HepG2 (cell line): ENCODE measurements around the gene IRAK1BP1. TPM values are rescaled to one million over a fixed set of nuclear protein-coding genes. Genes with fewer than 3 reads are reported as not detected.

ENCODE experiments used
- ATAC-seq: fragments of 200-7000 bp; cut with Tn5 transposase; 3 replicates; pipeline ENCODE4 v1.9.1; 2020; ENCODE audit warnings: mild to moderate bottlenecking, moderate library complexity
- BruUV-seq: library from RNA; stranded (reverse); fragments of 400-500 nt; replicated peaks from 2 replicates; lab custom pipeline; 2021; lab: Mats Ljungman, UMichigan
- CTCF ChIA-PET: fragments of 300-600 bp; formaldehyde crosslinking; extraction: SDS; loops from one replicate; lab custom pipeline; 2021; ENCODE audit warnings: low total read pairs, inconsistent platforms, low intra/inter-chr PET ratio; lab: Yijun Ruan, JAX
- POLR2A ChIA-PET: fragments of 350-600 bp; sonication (Branson Sonifier 250); formaldehyde crosslinking; loops from one replicate; lab custom pipeline; 2020; ENCODE audit warnings: antibody characterized with exemption, inconsistent platforms; lab: Yijun Ruan, JAX
- DNase-seq: peaks from one replicate; pipeline ENCODE4 v3.0.0-alpha.2; 2015; ENCODE audit warnings: low spot score
- FAIRE-seq: peaks from 3 replicates; lab custom pipeline; 2011; peaks lifted over from hg19 to GRCh38; lab: Jason Lieb, UNC
- H2AFZ ChIP-seq: one replicate; pipeline ENCODE4 v1.6.1; 2011; ENCODE audit warnings: low read length, inconsistent platforms
- H3K27ac ChIP-seq: fragments of 300-600 bp; 3 replicates; pipeline ENCODE4 v1.8.0; 2011; ENCODE audit warnings: mixed run types, mild to moderate bottlenecking, mixed read lengths, low read length, inconsistent platforms; ENCODE audit not compliant: insufficient read depth; ENCODE audit errors: extremely low read length
- H3K27me3 ChIP-seq, 2 experiments: fragments of 200-600 bp in 1 of 2; 2 replicates in 1 of 2; 3 replicates in 1 of 2; pipeline versions ENCODE4 v1.6.0 to v1.8.0; 2011; ENCODE audit warnings: low read length in 2 of 2, mild to moderate bottlenecking in 2 of 2, moderate library complexity in 2 of 2, inconsistent platforms in 1 of 2; ENCODE audit not compliant: insufficient read depth in 2 of 2, control insufficient read depth in 1 of 2
- H3K36me3 ChIP-seq, 2 experiments: fragments of 200-600 bp in 1 of 2; replicated peaks in 1 of 2; 2 replicates in 1 of 2; 3 replicates in 1 of 2; pipeline versions ENCODE4 v1.5.1 to v1.8.0; 2011; ENCODE audit warnings: low read length in 2 of 2, inconsistent platforms in 1 of 2; ENCODE audit not compliant: insufficient read depth in 2 of 2, control insufficient read depth in 1 of 2
- H3K4me1 ChIP-seq: 2 replicates; pipeline ENCODE4 v1.5.1; 2012; ENCODE audit warnings: low read length, inconsistent platforms; ENCODE audit not compliant: insufficient read depth
- H3K4me2 ChIP-seq: 2 replicates; pipeline ENCODE4 v1.6.0; 2011; ENCODE audit warnings: low read depth, low read length, inconsistent platforms
- H3K4me3 ChIP-seq, 3 experiments: fragments of 200-600 bp in 1 of 3; sonication (generic), shearing (Covaris generic) in 1 of 3; replicated peaks in 1 of 3; 2 replicates each; pipeline ENCODE4 v1.5.1; 2011 to 2016; ENCODE audit warnings: low read length in 3 of 3, inconsistent platforms in 2 of 3, low read depth in 2 of 3, mild to moderate bottlenecking in 2 of 3, control low read depth in 1 of 3, mixed read lengths in 1 of 3; ENCODE audit not compliant: insufficient read depth in 1 of 3
- H3K79me2 ChIP-seq: one replicate; pipeline ENCODE4 v1.6.1; 2011; ENCODE audit warnings: low read length, inconsistent platforms; ENCODE audit not compliant: insufficient read depth
- H3K9ac ChIP-seq: 2 replicates; pipeline ENCODE4 v1.6.0; 2011; ENCODE audit warnings: mild to moderate bottlenecking, low read depth, low read length, inconsistent platforms; ENCODE audit not compliant: insufficient read depth
- H3K9me3 ChIP-seq: 2 replicates; pipeline ENCODE4 v1.5.1; 2012; ENCODE audit warnings: mild to moderate bottlenecking, low read length
- H4K20me1 ChIP-seq: 2 replicates; pipeline ENCODE4 v1.6.0; 2011; ENCODE audit warnings: inconsistent platforms, mild to moderate bottlenecking, low read length, moderate library complexity; ENCODE audit not compliant: insufficient read depth
- FOXA3 ChIP-seq: IDR thresholded peaks from 2 replicates; pipeline ENCODE4 v1.6.1; 2016; ENCODE audit warnings: missing genetic modification reagents, missing compliant biosample characterization
- FOXK1 ChIP-seq: sonication (generic); formaldehyde crosslinking; IDR thresholded peaks from 2 replicates; pipeline ENCODE4 v1.4.0; 2020; ENCODE audit warnings: low read depth, missing genetic modification reagents, borderline replicate concordance
- ISL2 ChIP-seq: sonication (generic); formaldehyde crosslinking; IDR thresholded peaks from 2 replicates; pipeline ENCODE4 v1.5.0; 2020; ENCODE audit warnings: missing genetic modification reagents
- MAF1 ChIP-seq: sonication (generic); formaldehyde crosslinking; IDR thresholded peaks from 2 replicates; pipeline ENCODE4 v1.5.0; 2020; ENCODE audit warnings: missing genetic modification reagents, borderline replicate concordance
- NCOA2 ChIP-seq: sonication (generic); formaldehyde crosslinking; IDR thresholded peaks from 2 replicates; pipeline ENCODE4 v1.8.0; 2022; ENCODE audit warnings: inconsistent platforms
- PHF8 ChIP-seq: sonication (generic); formaldehyde crosslinking; IDR thresholded peaks from 2 replicates; pipeline ENCODE4 v1.5.0; 2020; ENCODE audit warnings: missing genetic modification reagents
- SNAI1 ChIP-seq: sonication (generic); formaldehyde crosslinking; IDR thresholded peaks from 2 replicates; pipeline ENCODE4 v1.5.0; 2020; ENCODE audit warnings: mild to moderate bottlenecking, missing genetic modification reagents, borderline replicate concordance
- SP4 ChIP-seq: sonication (generic); formaldehyde crosslinking; IDR thresholded peaks from 2 replicates; pipeline ENCODE4 v1.8.1; 2023; ENCODE audit warnings: mild to moderate bottlenecking, missing genetic modification reagents
- SRSF9 ChIP-seq: fragments of 200-400 bp; formaldehyde crosslinking; IDR thresholded peaks from 2 replicates; pipeline ENCODE4 v1.6.1; 2018; ENCODE audit warnings: borderline replicate concordance, mild to moderate bottlenecking, low read depth, low read length; ENCODE audit not compliant: insufficient read depth, poor library complexity, severe bottlenecking
- ZFP41 ChIP-seq: sonication (generic); formaldehyde crosslinking; IDR thresholded peaks from 2 replicates; pipeline ENCODE4 v1.4.0; 2020; ENCODE audit warnings: mild to moderate bottlenecking, missing genetic modification reagents, borderline replicate concordance
- ZNF101 ChIP-seq: sonication (generic); formaldehyde crosslinking; IDR thresholded peaks from 2 replicates; pipeline ENCODE4 v1.4.0; 2020; ENCODE audit warnings: mild to moderate bottlenecking, low read depth, missing genetic modification reagents, borderline replicate concordance
- ZNF253 ChIP-seq: sonication (generic); formaldehyde crosslinking; IDR thresholded peaks from 2 replicates; pipeline ENCODE4 v1.8.0; 2022; ENCODE audit warnings: mild to moderate bottlenecking, missing genetic modification reagents, borderline replicate concordance
- ZNF260 ChIP-seq: sonication (generic); formaldehyde crosslinking; IDR thresholded peaks from 2 replicates; pipeline ENCODE4 v1.4.0; 2020; ENCODE audit warnings: missing genetic modification reagents, low read depth, mild to moderate bottlenecking, borderline replicate concordance
- WGBS: methylation state at CpG from one replicate; pipeline ENCODE4 v1.1.6; 2017; ENCODE audit warnings: low lambda C conversion rate; 5-methylcytosine and 5-hydroxymethylcytosine counted together
- in situ Hi-C: cut with HindIII; loops from 2 replicates; pipeline ENCODE4 v1.10.0; 2017; ENCODE audit warnings: low pct_unique_long_range_greater_than_20kb; ENCODE audit not compliant: extremely low pct_ligation_motif_present
- intact Hi-C: fragments of 100-400 bp; cut with micrococcal nuclease; formaldehyde crosslinking; loops from one replicate; pipeline ENCODE4 v1.10.0; 2022; ENCODE audit not compliant: unreplicated experiment
- polyA plus RNA-seq, 8 experiments: library from polyadenylated mRNA; depleted of rRNA in 3 of 8; stranded (reverse) in 7 of 8; unstranded in 1 of 8; fragments of >200 nt; fragmentation: Illumina TruSeq in 4 of 8; extraction: Trizol in 4 of 8; gene quantifications; 2 replicates each; pipeline versions ENCODE4 v1.2.1 to v1.2.3, GENCODE V29; 2011 to 2016; ENCODE audit warnings: low read depth in 4 of 8, missing spikeins in 1 of 8, mixed read lengths in 1 of 8; ENCODE audit not compliant: insufficient read depth in 1 of 8
- total RNA-seq, 5 experiments: library from RNA; depleted of rRNA; stranded (reverse); fragments of >200 nt; fragmentation: Illumina TruSeq; extraction: Trizol; gene quantifications; 2 replicates each; pipeline ENCODE4 v1.2.3, GENCODE V29; 2016; ENCODE audit warnings: low read depth in 1 of 5
- TF ChIP-seq, protein P1 (sequence below): sonication (generic); formaldehyde crosslinking; IDR thresholded peaks from 2 replicates; pipeline ENCODE4 v1.5.0; 2020; ENCODE audit warnings: mild to moderate bottlenecking, missing genetic modification reagents, borderline replicate concordance
- TF ChIP-seq, protein P2 (sequence below): sonication (generic); formaldehyde crosslinking; IDR thresholded peaks from 2 replicates; pipeline ENCODE4 v1.4.0; 2020; ENCODE audit warnings: missing genetic modification reagents, borderline replicate concordance
- TF ChIP-seq, protein P3 (sequence below): sonication (generic); formaldehyde crosslinking; conservative IDR thresholded peaks from 2 replicates; pipeline ENCODE4 v1.4.0; 2020; ENCODE audit warnings: missing genetic modification reagents
- TF ChIP-seq, protein P4 (sequence below): sonication (generic); formaldehyde crosslinking; IDR thresholded peaks from 2 replicates; pipeline ENCODE4 v1.5.0; 2020; ENCODE audit warnings: mild to moderate bottlenecking, missing genetic modification reagents

IRAK1BP1 gene
- total and polyA plus RNA-seq, 2 of the 13 experiments (the other 11 are each of a cell fraction or from before 2014, with no cell fraction given), result 0.86 to 1.5 TPM

DNA sequence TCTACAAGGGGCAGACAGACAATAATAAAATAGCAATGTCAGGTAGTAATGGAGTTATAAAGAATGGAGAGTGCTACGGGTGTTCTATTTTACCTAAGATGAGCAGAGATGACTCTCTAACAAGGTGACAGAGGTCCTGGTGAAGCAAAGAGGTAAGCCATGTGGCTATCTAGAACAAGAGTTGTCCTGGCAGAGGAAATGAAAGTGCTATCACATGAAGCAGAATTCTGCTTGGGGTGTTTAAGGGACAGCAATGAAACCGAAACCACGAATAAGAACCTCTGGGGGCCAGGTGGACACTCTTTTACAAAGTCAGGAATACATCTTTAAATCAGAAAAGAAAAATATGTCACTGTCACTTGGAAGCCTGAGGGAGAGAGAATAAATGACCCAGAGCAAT, 37.9 kb upstream of the IRAK1BP1 start:
- DNase-seq (no peak), ATAC-seq (no peak), FAIRE-seq (no peak)
- WGBS, result 0% methylated on average over 3 of the region's 3 CpGs
- H3K9ac ChIP-seq, result no peak overlapping the region
- H3K36me3 ChIP-seq, result no peaks in the 10 kb centered on the region
- no peaks in the 10 kb centered on the region for H3K79me2 ChIP-seq
- ChIA-PET CTCF (no interaction called here), POLR2A (no interaction called here)
- H3K4me2 ChIP-seq, result no peak overlapping the region
- BruUV-seq, result no TSS peak
- no peaks in the 10 kb centered on the region for H3K4me1 ChIP-seq
- no peak overlapping the region for H3K4me3 ChIP-seq
- no peaks in the 10 kb centered on the region for H4K20me1 ChIP-seq
- no peaks in the 10 kb centered on the region for H3K9me3 ChIP-seq
- intact Hi-C loops (no loop called here), in situ Hi-C loops (no loop called here)
- H3K27ac ChIP-seq, result no peak overlapping the region
- no peak for TF ChIP-seq PHF8 (CRISPR knock-in tag)
- TF ChIP-seq, protein P1, sequence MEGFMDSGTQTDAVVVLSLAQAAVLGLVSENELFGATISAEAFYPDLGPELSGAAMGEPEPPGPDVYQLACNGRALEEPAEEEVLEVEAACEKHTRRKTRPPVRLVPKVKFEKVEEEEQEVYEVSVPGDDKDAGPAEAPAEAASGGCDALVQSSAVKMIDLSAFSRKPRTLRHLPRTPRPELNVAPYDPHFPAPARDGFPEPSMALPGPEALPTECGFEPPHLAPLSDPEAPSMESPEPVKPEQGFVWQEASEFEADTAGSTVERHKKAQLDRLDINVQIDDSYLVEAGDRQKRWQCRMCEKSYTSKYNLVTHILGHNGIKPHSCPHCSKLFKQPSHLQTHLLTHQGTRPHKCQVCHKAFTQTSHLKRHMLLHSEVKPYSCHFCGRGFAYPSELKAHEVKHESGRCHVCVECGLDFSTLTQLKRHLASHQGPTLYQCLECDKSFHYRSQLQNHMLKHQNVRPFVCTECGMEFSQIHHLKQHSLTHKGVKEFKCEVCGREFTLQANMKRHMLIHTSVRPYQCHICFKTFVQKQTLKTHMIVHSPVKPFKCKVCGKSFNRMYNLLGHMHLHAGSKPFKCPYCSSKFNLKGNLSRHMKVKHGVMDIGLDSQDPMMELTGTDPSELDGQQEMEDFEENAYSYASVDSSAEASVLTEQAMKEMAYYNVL, result no peak
- no peak for TF ChIP-seq ZNF253 (CRISPR knock-in tag)
- TF ChIP-seq ZFP41 (CRISPR knock-in tag), result no peak
- TF ChIP-seq ZNF260 (CRISPR knock-in tag), result no peak
- no peak for TF ChIP-seq MAF1 (CRISPR knock-in tag)
- TF ChIP-seq SP4, result no peak
- TF ChIP-seq, protein P2, sequence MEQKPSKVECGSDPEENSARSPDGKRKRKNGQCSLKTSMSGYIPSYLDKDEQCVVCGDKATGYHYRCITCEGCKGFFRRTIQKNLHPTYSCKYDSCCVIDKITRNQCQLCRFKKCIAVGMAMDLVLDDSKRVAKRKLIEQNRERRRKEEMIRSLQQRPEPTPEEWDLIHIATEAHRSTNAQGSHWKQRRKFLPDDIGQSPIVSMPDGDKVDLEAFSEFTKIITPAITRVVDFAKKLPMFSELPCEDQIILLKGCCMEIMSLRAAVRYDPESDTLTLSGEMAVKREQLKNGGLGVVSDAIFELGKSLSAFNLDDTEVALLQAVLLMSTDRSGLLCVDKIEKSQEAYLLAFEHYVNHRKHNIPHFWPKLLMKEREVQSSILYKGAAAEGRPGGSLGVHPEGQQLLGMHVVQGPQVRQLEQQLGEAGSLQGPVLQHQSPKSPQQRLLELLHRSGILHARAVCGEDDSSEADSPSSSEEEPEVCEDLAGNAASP (CRISPR knock-in tag), result no peak
- no peak for TF ChIP-seq FOXA3 (CRISPR knock-in tag)
- TF ChIP-seq SNAI1 (CRISPR knock-in tag), result no peak
- no peak for TF ChIP-seq ZNF101 (CRISPR knock-in tag)
- TF ChIP-seq, protein P3, sequence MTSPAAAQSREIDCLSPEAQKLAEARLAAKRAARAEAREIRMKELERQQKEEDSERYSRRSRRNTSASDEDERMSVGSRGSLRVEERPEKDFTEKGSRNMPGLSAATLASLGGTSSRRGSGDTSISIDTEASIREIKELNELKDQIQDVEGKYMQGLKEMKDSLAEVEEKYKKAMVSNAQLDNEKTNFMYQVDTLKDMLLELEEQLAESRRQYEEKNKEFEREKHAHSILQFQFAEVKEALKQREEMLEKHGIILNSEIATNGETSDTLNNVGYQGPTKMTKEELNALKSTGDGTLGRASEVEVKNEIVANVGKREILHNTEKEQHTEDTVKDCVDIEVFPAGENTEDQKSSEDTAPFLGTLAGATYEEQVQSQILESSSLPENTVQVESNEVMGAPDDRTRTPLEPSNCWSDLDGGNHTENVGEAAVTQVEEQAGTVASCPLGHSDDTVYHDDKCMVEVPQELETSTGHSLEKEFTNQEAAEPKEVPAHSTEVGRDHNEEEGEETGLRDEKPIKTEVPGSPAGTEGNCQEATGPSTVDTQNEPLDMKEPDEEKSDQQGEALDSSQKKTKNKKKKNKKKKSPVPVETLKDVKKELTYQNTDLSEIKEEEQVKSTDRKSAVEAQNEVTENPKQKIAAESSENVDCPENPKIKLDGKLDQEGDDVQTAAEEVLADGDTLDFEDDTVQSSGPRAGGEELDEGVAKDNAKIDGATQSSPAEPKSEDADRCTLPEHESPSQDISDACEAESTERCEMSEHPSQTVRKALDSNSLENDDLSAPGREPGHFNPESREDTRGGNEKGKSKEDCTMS, result no peak
- TF ChIP-seq NCOA2 (CRISPR knock-in tag), result no peak
- TF ChIP-seq FOXK1 (CRISPR knock-in tag), result no peak
- no peak for TF ChIP-seq ISL2 (CRISPR knock-in tag)
- no peak for TF ChIP-seq SRSF9
- TF ChIP-seq, protein P4, sequence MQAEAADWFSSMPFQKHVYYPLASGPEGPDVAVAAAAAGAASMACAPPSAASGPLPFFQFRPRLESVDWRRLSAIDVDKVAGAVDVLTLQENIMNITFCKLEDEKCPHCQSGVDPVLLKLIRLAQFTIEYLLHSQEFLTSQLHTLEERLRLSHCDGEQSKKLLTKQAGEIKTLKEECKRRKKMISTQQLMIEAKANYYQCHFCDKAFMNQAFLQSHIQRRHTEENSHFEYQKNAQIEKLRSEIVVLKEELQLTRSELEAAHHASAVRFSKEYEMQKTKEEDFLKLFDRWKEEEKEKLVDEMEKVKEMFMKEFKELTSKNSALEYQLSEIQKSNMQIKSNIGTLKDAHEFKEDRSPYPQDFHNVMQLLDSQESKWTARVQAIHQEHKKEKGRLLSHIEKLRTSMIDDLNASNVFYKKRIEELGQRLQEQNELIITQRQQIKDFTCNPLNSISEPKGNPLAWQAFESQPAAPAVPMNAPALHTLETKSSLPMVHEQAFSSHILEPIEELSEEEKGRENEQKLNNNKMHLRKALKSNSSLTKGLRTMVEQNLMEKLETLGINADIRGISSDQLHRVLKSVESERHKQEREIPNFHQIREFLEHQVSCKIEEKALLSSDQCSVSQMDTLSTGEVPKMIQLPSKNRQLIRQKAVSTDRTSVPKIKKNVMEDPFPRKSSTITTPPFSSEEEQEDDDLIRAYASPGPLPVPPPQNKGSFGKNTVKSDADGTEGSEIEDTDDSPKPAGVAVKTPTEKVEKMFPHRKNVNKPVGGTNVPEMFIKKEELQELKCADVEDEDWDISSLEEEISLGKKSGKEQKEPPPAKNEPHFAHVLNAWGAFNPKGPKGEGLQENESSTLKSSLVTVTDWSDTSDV (CRISPR knock-in tag), result no peak
- H3K27me3 ChIP-seq, result no peaks in the 10 kb centered on the region
- H2AFZ ChIP-seq, result no peak overlapping the region
